ENCODE results near the gene TNS1. TPM values are rescaled to one million over a fixed set of nuclear protein-coding genes. Genes with fewer than 3 reads are reported as not detected.
"Not testable (repeated sequence)": the region's sequence is repeated elsewhere in the genome, so short reads cannot be mapped to it uniquely, and the experiment has no call there.

Gene TNS1
- total and polyA plus RNA-seq, 7 experiments from 2014 or later = 0.50 to 5.0 (median 0.81) TPM; not detected in 2

GRCh38 chr2:217816396-217816869 is 186.4 kb downstream of the TNS1 start:
- CTCF ChIA-PET = interaction anchor here (0.7 kb wide), 1 partner anchor 52 kb away, joined by 3 read pairs; no protein-coding TSS in a partner anchor
- no peaks in the 10 kb centered on the region for H3K9me3 ChIP-seq (ENCODE audit: control insufficient read depth in 2 of 3, low read length in 3 of 3)
- intact Hi-C loops (cut with micrococcal nuclease) = no loop called here
- no peak for ATAC-seq
- DNase-seq = no peak
- POLR2A ChIA-PET = no interaction called here
- H3K27me3 ChIP-seq (ENCODE audit: control insufficient read depth in 2 of 2, insufficient read depth in 2 of 2, low read length in 2 of 2) = no peaks in the 10 kb centered on the region
- no peak overlapping the region for H3K27ac ChIP-seq (ENCODE audit: low read depth, low read length)
- Mint-ChIP-seq H3K4me1 (peaks cover 0 to 2% (median 0%) of the 10 kb centered on the region in 7 donors), H3K9me3 (peaks cover 0 to 2% (median 0%) of the 10 kb centered on the region in 11 donors), H3K36me3 (no peaks in the 10 kb centered on the region), H3K27me3 (peaks cover 0 to 7% (median 0%) of the 10 kb centered on the region in 5 donors), H3K27ac (no peak overlapping the region), H3K4me3 (no peak overlapping the region)
- H3K4me1 ChIP-seq (ENCODE audit: control insufficient read depth in 2 of 2, insufficient read depth in 2 of 2, low read length in 2 of 2) = no peaks in the 10 kb centered on the region
- no peak overlapping the region for H3K4me3 ChIP-seq (ENCODE audit: low read length)
- H3K36me3 ChIP-seq (ENCODE audit: control insufficient read depth in 2 of 3, insufficient read depth in 3 of 3, low read length in 3 of 3) = no peaks in the 10 kb centered on the region

GRCh38 chr2:217813828-217814227 is 189.0 kb downstream of the TNS1 start:
- no peak for ATAC-seq
- H3K36me3 Mint-ChIP-seq = no peaks in the 10 kb centered on the region
- H3K27ac Mint-ChIP-seq = no peak overlapping the region
- Histone ChIP-seq H3K4me3 (ENCODE audit: low read length) (no peak overlapping the region), H3K36me3 (ENCODE audit: control insufficient read depth in 2 of 3, insufficient read depth in 3 of 3, low read length in 3 of 3) (no peaks in the 10 kb centered on the region), H3K27ac (ENCODE audit: low read depth, low read length) (no peak overlapping the region), H3K9me3 (ENCODE audit: control insufficient read depth in 2 of 3, low read length in 3 of 3) (no peaks in the 10 kb centered on the region), H3K27me3 (ENCODE audit: control insufficient read depth in 2 of 2, insufficient read depth in 2 of 2, low read length in 2 of 2) (no peaks in the 10 kb centered on the region), H3K4me1 (ENCODE audit: control insufficient read depth in 2 of 2, insufficient read depth in 2 of 2, low read length in 2 of 2) (no peaks in the 10 kb centered on the region)
- H3K4me1 Mint-ChIP-seq = peaks cover 0 to 2% (median 0%) of the 10 kb centered on the region in 7 donors
- intact Hi-C loops (cut with micrococcal nuclease) = no loop called here
- CTCF ChIA-PET = no interaction called here
- H3K4me3 Mint-ChIP-seq = no peak overlapping the region
- POLR2A ChIA-PET = no interaction called here
- DNase-seq = no peak
- peaks cover 0 to 3% (median 0%) of the 10 kb centered on the region in 11 donors for H3K9me3 Mint-ChIP-seq
- H3K27me3 Mint-ChIP-seq = peaks cover 0 to 11% (median 0%) of the 10 kb centered on the region in 5 donors

- no peak overlapping the region for H3K27ac ChIP-seq (ENCODE audit: low read depth, low read length)
- no peak overlapping the region for H3K4me3 ChIP-seq (ENCODE audit: low read length)
- peaks cover 0 to 4% (median 0%) of the 10 kb centered on the region in 11 donors for H3K9me3 Mint-ChIP-seq
- no peaks in the 10 kb centered on the region for H3K27me3 ChIP-seq (ENCODE audit: control insufficient read depth in 2 of 2, insufficient read depth in 2 of 2, low read length in 2 of 2)
- POLR2A ChIA-PET = no interaction called here
- ATAC-seq (no peak), DNase-seq (no peak)
- H3K27me3 Mint-ChIP-seq = peaks cover 0 to 11% (median 0%) of the 10 kb centered on the region in 5 donors
- intact Hi-C loops (cut with micrococcal nuclease) = no loop called here
- CTCF ChIA-PET = no interaction called here
- no peaks in the 10 kb centered on the region for H3K36me3 ChIP-seq (ENCODE audit: control insufficient read depth in 2 of 3, insufficient read depth in 3 of 3, low read length in 3 of 3)
- H3K4me3 Mint-ChIP-seq = no peak overlapping the region
- peaks cover 0 to 2% (median 0%) of the 10 kb centered on the region in 7 donors for H3K4me1 Mint-ChIP-seq
- H3K27ac Mint-ChIP-seq = peak overlapping the region in 1 of 9 donors; percentile 42
- H3K36me3 Mint-ChIP-seq = no peaks in the 10 kb centered on the region
- no peaks in the 10 kb centered on the region for H3K9me3 ChIP-seq (ENCODE audit: control insufficient read depth in 2 of 3, low read length in 3 of 3)
- H3K4me1 ChIP-seq (ENCODE audit: control insufficient read depth in 2 of 2, insufficient read depth in 2 of 2, low read length in 2 of 2) = no peaks in the 10 kb centered on the region
These were observed 190.6 kb downstream of the TNS1 start for GRCh38 chr2:217812170-217812569.

DNA sequence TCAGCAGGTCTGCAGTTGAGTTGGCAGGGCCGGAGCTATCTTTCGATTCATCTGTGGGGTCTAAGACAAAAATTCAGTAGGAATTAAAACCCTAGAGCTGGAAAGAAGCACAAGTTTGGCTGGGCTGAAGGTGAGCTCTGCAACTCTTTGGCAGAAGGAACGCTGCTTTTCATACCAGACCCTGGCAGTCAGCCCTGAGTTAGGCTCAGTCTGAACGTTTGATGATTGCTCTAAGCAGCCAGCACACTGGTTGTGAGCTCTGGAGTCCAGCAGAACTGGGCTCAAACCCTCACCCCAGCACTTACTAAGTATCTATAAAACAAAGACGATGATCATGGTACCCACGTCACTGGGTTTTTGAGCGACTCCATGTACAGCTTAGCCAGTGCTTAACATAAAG is 192.5 kb downstream of the TNS1 start:
- Histone ChIP-seq H3K27ac (ENCODE audit: low read depth, low read length) (no peak overlapping the region), H3K9me3 (ENCODE audit: control insufficient read depth in 2 of 3, low read length in 3 of 3) (no peaks in the 10 kb centered on the region), H3K4me3 (ENCODE audit: low read length) (no peak overlapping the region), H3K4me1 (ENCODE audit: control insufficient read depth in 2 of 2, insufficient read depth in 2 of 2, low read length in 2 of 2) (no peaks in the 10 kb centered on the region), H3K36me3 (ENCODE audit: control insufficient read depth in 2 of 3, insufficient read depth in 3 of 3, low read length in 3 of 3) (no peaks in the 10 kb centered on the region), H3K27me3 (ENCODE audit: control insufficient read depth in 2 of 2, insufficient read depth in 2 of 2, low read length in 2 of 2) (no peaks in the 10 kb centered on the region)
- H3K36me3 Mint-ChIP-seq = no peaks in the 10 kb centered on the region
- H3K27me3 Mint-ChIP-seq = peaks cover 0 to 16% (median 5%) of the 10 kb centered on the region in 5 donors
- H3K4me1 Mint-ChIP-seq = no peaks in the 10 kb centered on the region
- no peak overlapping the region for H3K4me3 Mint-ChIP-seq
- POLR2A ChIA-PET = no interaction called here
- peaks cover 0 to 4% (median 0%) of the 10 kb centered on the region in 11 donors for H3K9me3 Mint-ChIP-seq
- DNase-seq = no peak
- intact Hi-C loops (cut with micrococcal nuclease) = no loop called here
- no peak for ATAC-seq
- CTCF ChIA-PET = no interaction called here
- no peak overlapping the region for H3K27ac Mint-ChIP-seq

DNA sequence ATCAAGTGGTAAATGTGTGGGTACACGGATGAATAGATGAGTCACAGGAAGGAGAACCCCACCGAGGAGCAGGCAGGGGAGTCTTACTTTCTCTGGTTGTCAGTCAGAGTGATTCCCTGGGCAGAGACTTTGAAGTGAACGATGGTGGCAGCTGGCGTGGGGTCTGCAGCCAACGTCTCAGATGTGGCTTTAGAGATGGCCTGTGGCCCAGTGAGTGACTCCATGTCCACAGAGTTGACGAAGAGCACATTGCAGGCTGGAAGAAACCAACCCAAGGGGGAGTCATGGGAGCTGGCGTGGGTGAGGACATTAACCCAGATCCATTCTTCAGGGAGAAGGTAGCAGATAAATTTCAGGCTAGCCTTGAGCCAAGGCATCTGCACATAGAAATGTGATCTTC is 193.1 kb downstream of the TNS1 start:
- H3K27ac Mint-ChIP-seq = no peak overlapping the region
- H3K36me3 ChIP-seq (ENCODE audit: control insufficient read depth in 2 of 3, insufficient read depth in 3 of 3, low read length in 3 of 3) = no peaks in the 10 kb centered on the region
- POLR2A ChIA-PET = no interaction called here

DNA sequence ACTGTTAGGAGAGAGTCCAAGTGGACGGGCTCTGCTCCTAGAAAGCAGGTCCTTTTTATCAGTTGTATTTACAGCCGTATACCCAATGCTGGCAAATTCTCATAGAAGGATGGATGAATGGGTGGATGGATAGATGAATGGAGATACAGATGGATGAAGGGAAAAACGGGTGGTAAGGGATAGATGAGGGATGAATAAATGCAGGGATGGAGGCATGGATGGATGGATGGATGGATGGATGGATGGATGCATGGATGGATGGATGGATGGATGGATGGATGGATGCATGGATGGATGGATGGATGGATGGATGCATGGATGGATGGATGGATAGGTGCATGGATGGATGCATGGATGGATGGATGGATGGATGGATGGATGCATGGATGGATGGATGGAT is 193.8 kb downstream of the TNS1 start:
- DNase-seq; H3K27me3 ChIP-seq (ENCODE audit: control insufficient read depth in 2 of 2, insufficient read depth in 2 of 2, low read length in 2 of 2); intact Hi-C loops (cut with micrococcal nuclease); H3K9me3 ChIP-seq (ENCODE audit: control insufficient read depth in 2 of 3, low read length in 3 of 3); H3K4me3 Mint-ChIP-seq; H3K4me3 ChIP-seq (ENCODE audit: low read length); H3K36me3 Mint-ChIP-seq; ATAC-seq; H3K9me3 Mint-ChIP-seq; H3K27ac ChIP-seq (ENCODE audit: low read depth, low read length); H3K4me1 ChIP-seq (ENCODE audit: control insufficient read depth in 2 of 2, insufficient read depth in 2 of 2, low read length in 2 of 2); CTCF ChIA-PET; H3K4me1 Mint-ChIP-seq; H3K36me3 ChIP-seq (ENCODE audit: control insufficient read depth in 2 of 3, insufficient read depth in 3 of 3, low read length in 3 of 3): not testable (repeated sequence)
- peak overlapping the region in 1 of 9 donors; percentile 41 for H3K27ac Mint-ChIP-seq
- H3K27me3 Mint-ChIP-seq = peaks cover 0 to 16% (median 5%) of the 10 kb centered on the region in 5 donors
- POLR2A ChIA-PET = interaction anchor here (0.7 kb wide), 1 partner anchor 19 kb away, joined by 3 read pairs; no protein-coding TSS in a partner anchor

More for the DNA sequence above, 193.1 kb downstream of the TNS1 start:
- Histone ChIP-seq H3K27ac (ENCODE audit: low read depth, low read length) (no peak overlapping the region), H3K9me3 (ENCODE audit: control insufficient read depth in 2 of 3, low read length in 3 of 3) (no peaks in the 10 kb centered on the region), H3K27me3 (ENCODE audit: control insufficient read depth in 2 of 2, insufficient read depth in 2 of 2, low read length in 2 of 2) (no peaks in the 10 kb centered on the region), H3K4me1 (ENCODE audit: control insufficient read depth in 2 of 2, insufficient read depth in 2 of 2, low read length in 2 of 2) (no peaks in the 10 kb centered on the region), H3K4me3 (ENCODE audit: low read length) (no peak overlapping the region)
- Mint-ChIP-seq H3K27me3 (peaks cover 0 to 16% (median 5%) of the 10 kb centered on the region in 5 donors), H3K36me3 (no peaks in the 10 kb centered on the region), H3K4me1 (no peaks in the 10 kb centered on the region), H3K4me3 (no peak overlapping the region), H3K9me3 (peaks cover 0 to 4% (median 0%) of the 10 kb centered on the region in 11 donors)
- ATAC-seq (no peak), DNase-seq (no peak)
- CTCF ChIA-PET = no interaction called here
- intact Hi-C loops (cut with micrococcal nuclease) = no loop called here

DNA sequence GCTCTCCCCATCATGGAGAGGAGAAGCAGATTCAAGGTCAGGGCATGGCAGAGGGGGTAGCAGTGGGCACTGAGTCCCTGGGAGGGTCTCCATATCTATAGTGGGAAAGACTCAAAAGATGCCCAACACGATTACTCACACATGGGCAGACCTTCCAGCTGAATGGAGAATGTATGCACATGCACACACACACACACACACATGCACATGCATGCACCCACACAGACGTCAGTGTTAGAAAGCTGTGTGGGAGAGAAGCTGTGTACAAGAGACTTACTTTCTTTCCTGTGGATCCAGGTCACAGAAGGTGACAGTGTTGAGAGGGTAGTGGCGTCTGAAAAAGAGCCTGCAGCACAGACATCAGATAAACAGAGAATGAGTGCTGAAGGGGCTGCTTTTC is 194.5 kb downstream of the TNS1 start:
- intact Hi-C loops (cut with micrococcal nuclease) = no loop called here
- Mint-ChIP-seq H3K4me3 (no peak overlapping the region), H3K27me3 (peaks cover 0 to 16% (median 5%) of the 10 kb centered on the region in 5 donors), H3K36me3 (no peaks in the 10 kb centered on the region), H3K27ac (no peak overlapping the region), H3K9me3 (peaks cover 0 to 4% (median 0%) of the 10 kb centered on the region in 11 donors), H3K4me1 (peaks cover 0 to 2% (median 0%) of the 10 kb centered on the region in 7 donors)
- Histone ChIP-seq H3K27me3 (ENCODE audit: control insufficient read depth in 2 of 2, insufficient read depth in 2 of 2, low read length in 2 of 2) (no peaks in the 10 kb centered on the region), H3K36me3 (ENCODE audit: control insufficient read depth in 2 of 3, insufficient read depth in 3 of 3, low read length in 3 of 3) (no peaks in the 10 kb centered on the region), H3K9me3 (ENCODE audit: control insufficient read depth in 2 of 3, low read length in 3 of 3) (no peaks in the 10 kb centered on the region), H3K27ac (ENCODE audit: low read depth, low read length) (no peak overlapping the region), H3K4me1 (ENCODE audit: control insufficient read depth in 2 of 2, insufficient read depth in 2 of 2, low read length in 2 of 2) (no peaks in the 10 kb centered on the region), H3K4me3 (ENCODE audit: low read length) (no peak overlapping the region)
- CTCF ChIA-PET = no interaction called here
- POLR2A ChIA-PET = interaction anchor here (0.7 kb wide), 1 partner anchor 19 kb away, joined by 3 read pairs; no protein-coding TSS in a partner anchor
- no peak for ATAC-seq
- DNase-seq = no peak
